CD4-positive, alpha-beta T cell treated with Interleukin-4 for 4 hours (primary cell): ENCODE measurements around the gene SLC35E3.
"Not testable (repeated sequence)": the region's sequence is repeated elsewhere in the genome, so short reads cannot be mapped to it uniquely, and the experiment has no call there.

ENCODE experiments used
- DNase-seq: peaks from one replicate; pipeline ENCODE4 v3.0.0-alpha.2; 2020

SLC35E3 gene

GRCh38 chr12:68814490-68815231, 68.7 kb downstream of the SLC35E3 start:
- no peak for DNase-seq

GRCh38 chr12:68815232-68815927, 69.4 kb downstream of the SLC35E3 start:
- DNase-seq: no peak

- DNase-seq: no peak
Observed at GRCh38 chr12:68815928-68816800, 70.2 kb downstream of the SLC35E3 start.

GRCh38 chr12:68819481-68819880, 73.5 kb downstream of the SLC35E3 start:
- not testable (repeated sequence) for DNase-seq

GRCh38 chr12:68821357-68822188, 75.6 kb downstream of the SLC35E3 start:
- no peak for DNase-seq

- no peak for DNase-seq
Observed at GRCh38 chr12:68823696-68824095, 77.7 kb downstream of the SLC35E3 start.

- no peak for DNase-seq
Observed at GRCh38 chr12:68824131-68824530, 78.2 kb downstream of the SLC35E3 start.

GRCh38 chr12:68824597-68825250, 78.7 kb downstream of the SLC35E3 start:
- no peak for DNase-seq

GRCh38 chr12:68825569-68826217, 79.7 kb downstream of the SLC35E3 start:
- no peak for DNase-seq

GRCh38 chr12:68827895-68828671, 82.1 kb downstream of the SLC35E3 start:
- DNase-seq: no peak

- no peak for DNase-seq
Observed at GRCh38 chr12:68828672-68829068, 82.7 kb downstream of the SLC35E3 start.
